ENCODE results near the gene JARID2. TPM values are rescaled to one million over a fixed set of nuclear protein-coding genes. Genes with fewer than 3 reads are reported as not detected.

Gene JARID2
- total RNA-seq, 1 donor from 2014 or later, result 24.2 TPM

GRCh38 chr6:15366879-15367278 is 121.0 kb downstream of the JARID2 start:
- H3K27ac ChIP-seq (ENCODE audit: low read depth, low read length), result no peak overlapping the region
- DNase-seq (ENCODE audit: low read depth) (no peak), FAIRE-seq (no peak)
- H3K36me3 ChIP-seq (ENCODE audit: insufficient read depth, low read length), result no peaks in the 10 kb centered on the region
- no peak overlapping the region for H3K27ac Mint-ChIP-seq (ENCODE audit: unreplicated experiment)
- TF ChIP-seq CTCF (IDR thresholded peaks at IDR 0.05; ENCODE audit: insufficient read depth, low read depth, low read length), result no peak
- TF ChIP-seq EZH2 (IDR thresholded peaks at IDR 0.05; ENCODE audit: insufficient read depth, low read length), result no peak
- H3K9ac ChIP-seq (ENCODE audit: low read length), result no peak overlapping the region
- H3K4me1 ChIP-seq (ENCODE audit: insufficient read depth, low read length), result peaks cover 13% of the 10 kb centered on the region
- H3K4me2 ChIP-seq (ENCODE audit: low read length), result no peak overlapping the region
- H3K4me3 Mint-ChIP-seq (ENCODE audit: unreplicated experiment), result no peak overlapping the region
- no peaks in the 10 kb centered on the region for H3K27me3 Mint-ChIP-seq (ENCODE audit: low read depth, unreplicated experiment)
- H3K4me1 Mint-ChIP-seq (ENCODE audit: low read depth, unreplicated experiment), result peaks cover 23% of the 10 kb centered on the region
- no peaks in the 10 kb centered on the region for H3K9me3 Mint-ChIP-seq (ENCODE audit: unreplicated experiment)
- H2AFZ ChIP-seq (ENCODE audit: low read depth, low read length), result no peak overlapping the region
- H3K27me3 ChIP-seq (ENCODE audit: insufficient read depth, low read length), result no peaks in the 10 kb centered on the region
- H3K79me2 ChIP-seq (ENCODE audit: insufficient read depth, low read length), result peaks cover 98% of the 10 kb centered on the region
- no peak overlapping the region for H3K4me3 ChIP-seq (ENCODE audit: insufficient read depth, low read depth, low read length)
- H3K9me3 ChIP-seq (ENCODE audit: insufficient read depth, low read depth, low read length), result no peaks in the 10 kb centered on the region
- no peaks in the 10 kb centered on the region for H3K36me3 Mint-ChIP-seq (ENCODE audit: low read depth, unreplicated experiment)
- H4K20me1 ChIP-seq (ENCODE audit: insufficient read depth, low read length), result peaks cover 99% of the 10 kb centered on the region

GRCh38 chr6:15368186-15368585 is 122.3 kb downstream of the JARID2 start:
- Histone ChIP-seq H4K20me1 (ENCODE audit: insufficient read depth, low read length) (peaks cover 97% of the 10 kb centered on the region), H3K9ac (ENCODE audit: low read length) (no peak overlapping the region), H3K4me2 (ENCODE audit: low read length) (no peak overlapping the region), H3K27ac (ENCODE audit: low read depth, low read length) (no peak overlapping the region), H3K36me3 (ENCODE audit: insufficient read depth, low read length) (no peaks in the 10 kb centered on the region), H3K4me1 (ENCODE audit: insufficient read depth, low read length) (peaks cover 13% of the 10 kb centered on the region), H3K27me3 (ENCODE audit: insufficient read depth, low read length) (no peaks in the 10 kb centered on the region), H2AFZ (ENCODE audit: low read depth, low read length) (no peak overlapping the region), H3K79me2 (ENCODE audit: insufficient read depth, low read length) (peaks cover 98% of the 10 kb centered on the region), H3K4me3 (ENCODE audit: insufficient read depth, low read depth, low read length) (no peak overlapping the region), H3K9me3 (ENCODE audit: insufficient read depth, low read depth, low read length) (no peaks in the 10 kb centered on the region)
- H3K36me3 Mint-ChIP-seq (ENCODE audit: low read depth, unreplicated experiment), result no peaks in the 10 kb centered on the region
- TF ChIP-seq CTCF (IDR thresholded peaks at IDR 0.05; ENCODE audit: insufficient read depth, low read depth, low read length) (no peak), EZH2 (IDR thresholded peaks at IDR 0.05; ENCODE audit: insufficient read depth, low read length) (no peak)
- no peaks in the 10 kb centered on the region for H3K27me3 Mint-ChIP-seq (ENCODE audit: low read depth, unreplicated experiment)
- no peak overlapping the region for H3K4me3 Mint-ChIP-seq (ENCODE audit: unreplicated experiment)
- peaks cover 23% of the 10 kb centered on the region for H3K4me1 Mint-ChIP-seq (ENCODE audit: low read depth, unreplicated experiment)
- H3K27ac Mint-ChIP-seq (ENCODE audit: unreplicated experiment), result peak overlapping the region; percentile 23
- no peaks in the 10 kb centered on the region for H3K9me3 Mint-ChIP-seq (ENCODE audit: unreplicated experiment)
- FAIRE-seq (no peak), DNase-seq (ENCODE audit: low read depth) (no peak)

GRCh38 chr6:15368873-15369272 is 123.0 kb downstream of the JARID2 start:
- Histone ChIP-seq H4K20me1 (ENCODE audit: insufficient read depth, low read length) (peaks cover 97% of the 10 kb centered on the region), H3K79me2 (ENCODE audit: insufficient read depth, low read length) (peaks cover 98% of the 10 kb centered on the region)
- no peak for FAIRE-seq

More at GRCh38 chr6:15368873-15369272, 123.0 kb downstream of the JARID2 start:
- no peaks in the 10 kb centered on the region for H3K9me3 ChIP-seq (ENCODE audit: insufficient read depth, low read depth, low read length)
- no peaks in the 10 kb centered on the region for H3K27me3 Mint-ChIP-seq (ENCODE audit: low read depth, unreplicated experiment)
- DNase-seq (ENCODE audit: low read depth), result no peak
- peaks cover 13% of the 10 kb centered on the region for H3K4me1 ChIP-seq (ENCODE audit: insufficient read depth, low read length)
- no peak overlapping the region for H3K27ac ChIP-seq (ENCODE audit: low read depth, low read length)
- TF ChIP-seq CTCF (IDR thresholded peaks at IDR 0.05; ENCODE audit: insufficient read depth, low read depth, low read length), result no peak
- no peak for TF ChIP-seq EZH2 (IDR thresholded peaks at IDR 0.05; ENCODE audit: insufficient read depth, low read length)
- H3K4me2 ChIP-seq (ENCODE audit: low read length), result no peak overlapping the region
- H3K36me3 ChIP-seq (ENCODE audit: insufficient read depth, low read length), result no peaks in the 10 kb centered on the region
- H3K9ac ChIP-seq (ENCODE audit: low read length), result no peak overlapping the region
- no peaks in the 10 kb centered on the region for H3K9me3 Mint-ChIP-seq (ENCODE audit: unreplicated experiment)
- H3K27ac Mint-ChIP-seq (ENCODE audit: unreplicated experiment), result no peak overlapping the region
- H3K4me3 Mint-ChIP-seq (ENCODE audit: unreplicated experiment), result no peak overlapping the region
- H3K4me3 ChIP-seq (ENCODE audit: insufficient read depth, low read depth, low read length), result no peak overlapping the region
- H3K4me1 Mint-ChIP-seq (ENCODE audit: low read depth, unreplicated experiment), result peaks cover 23% of the 10 kb centered on the region
- no peak overlapping the region for H2AFZ ChIP-seq (ENCODE audit: low read depth, low read length)
- H3K36me3 Mint-ChIP-seq (ENCODE audit: low read depth, unreplicated experiment), result no peaks in the 10 kb centered on the region
- no peaks in the 10 kb centered on the region for H3K27me3 ChIP-seq (ENCODE audit: insufficient read depth, low read length)
